HG02588 (cell line): ENCODE data around the gene TMEM187.

Experiments
- ATAC-seq: cut with Tn5 transposase; IDR thresholded peaks from one replicate; pipeline ENCODE4 v1.9.1; 2021; ENCODE audit warnings: mild to moderate bottlenecking, moderate library complexity; ENCODE audit not compliant: unreplicated experiment

The TMEM187 gene

GRCh38 chrX:153953342-153953830, 19.2 kb upstream of the TMEM187 start:
- ATAC-seq, result no peak

GRCh38 chrX:153953892-153954557, 18.5 kb upstream of the TMEM187 start:
- ATAC-seq, result no peak

- no peak for ATAC-seq
Observed at GRCh38 chrX:153954558-153955227, 17.9 kb upstream of the TMEM187 start.

- ATAC-seq, result no peak
Observed at GRCh38 chrX:153955228-153955732, 17.3 kb upstream of the TMEM187 start.

GRCh38 chrX:153956044-153956907, 16.3 kb upstream of the TMEM187 start:
- no peak for ATAC-seq

GRCh38 chrX:153957224-153957623, 15.3 kb upstream of the TMEM187 start:
- ATAC-seq, result no peak

GRCh38 chrX:153958605-153959004, 13.9 kb upstream of the TMEM187 start:
- ATAC-seq, result no peak

- no peak for ATAC-seq
Observed at GRCh38 chrX:153959649-153960048, 12.9 kb upstream of the TMEM187 start.

GRCh38 chrX:153960077-153960476, 12.5 kb upstream of the TMEM187 start:
- ATAC-seq, result no peak

GRCh38 chrX:153960786-153961185, 11.8 kb upstream of the TMEM187 start:
- ATAC-seq, result no peak

- no peak for ATAC-seq
Observed at GRCh38 chrX:153961292-153961691, 11.3 kb upstream of the TMEM187 start.

- no peak for ATAC-seq
Observed at GRCh38 chrX:153963546-153963945, 9.0 kb upstream of the TMEM187 start.

GRCh38 chrX:153964105-153964504, 8.4 kb upstream of the TMEM187 start:
- no peak for ATAC-seq

GRCh38 chrX:153965406-153965805, 7.1 kb upstream of the TMEM187 start:
- ATAC-seq, result no peak

GRCh38 chrX:153966283-153966688, 6.3 kb upstream of the TMEM187 start:
- no peak for ATAC-seq

- no peak for ATAC-seq
Observed at GRCh38 chrX:153966841-153967535, 5.6 kb upstream of the TMEM187 start.

GRCh38 chrX:153967536-153968224, 4.9 kb upstream of the TMEM187 start:
- no peak for ATAC-seq

GRCh38 chrX:153968255-153968654, 4.3 kb upstream of the TMEM187 start:
- ATAC-seq, result no peak

- ATAC-seq, result no peak
Observed at GRCh38 chrX:153968754-153969124, 3.8 kb upstream of the TMEM187 start.
